K562 (cell line): ENCODE data around the gene FTO. TPM values are rescaled to one million over a fixed set of nuclear protein-coding genes. Genes with fewer than 3 reads are reported as not detected.

Experiments used
- FOSL1 ChIP-seq: fragments of 200-800 bp; sonication (Bioruptor generic); conservative IDR thresholded peaks from 2 replicates; pipeline ENCODE4 v1.6.1; 2016; ENCODE audit warnings: missing genetic modification characterization, missing compliant biosample characterization
- JUND ChIP-seq, 2 experiments: IDR thresholded peaks; 2 replicates in 1 of 2; 3 replicates in 1 of 2; pipeline ENCODE4 v1.6.1; 2011; ENCODE audit warnings: borderline replicate concordance in 2 of 2, low read depth in 2 of 2, low read length in 2 of 2, improper control_type of control experiment in 1 of 2, missing biosample characterization in 1 of 2, missing genetic modification characterization in 1 of 2, missing genetic modification reagents in 1 of 2
- MAFF ChIP-seq: IDR thresholded peaks from 2 replicates; pipeline ENCODE4 v1.6.1; 2012; ENCODE audit warnings: low read length, improper control_type of control experiment
- POLR2H ChIP-seq: IDR thresholded peaks from 2 replicates; pipeline ENCODE4 v1.6.1; 2016; ENCODE audit warnings: missing genetic modification characterization, low read depth, mild to moderate bottlenecking, control low read depth, missing compliant biosample characterization, moderate library complexity
- TBP ChIP-seq: optimal IDR thresholded peaks from 2 replicates; pipeline ENCODE3; 2011; ENCODE audit warnings: low read depth, low read length, improper control_type of control experiment
- ZNF311 ChIP-seq: fragments of 250-450 bp; sonication (Bioruptor Pico); IDR thresholded peaks from 2 replicates; pipeline ENCODE4 v1.4.0; 2020; ENCODE audit warnings: mild to moderate bottlenecking, moderate library complexity
- ZNF696 ChIP-seq: fragments of 250-450 bp; sonication (Bioruptor Pico); conservative IDR thresholded peaks from 2 replicates; pipeline ENCODE4 v1.4.0; 2020; ENCODE audit warnings: mild to moderate bottlenecking, moderate library complexity
- polyA plus RNA-seq, 8 experiments: library from polyadenylated mRNA; depleted of rRNA in 4 of 8; stranded (reverse) in 5 of 8; unstranded in 3 of 8; fragments of >200 nt; fragmentation: Nextera tagmentation in 2 of 8; fragmentation: Illumina TruSeq in 1 of 8; extraction: Ambion mirVana in 2 of 8; extraction: Trizol in 1 of 8; gene quantifications; 2 replicates each; pipeline versions ENCODE4 v1.2.1 to v1.2.3, GENCODE V29; 2011 to 2014; ENCODE audit warnings: inconsistent platforms in 1 of 8, missing spikeins in 1 of 8
- total RNA-seq, 7 experiments: library from RNA; depleted of rRNA in 6 of 7; stranded (reverse); fragments of >200 nt in 6 of 7; fragmentation: Illumina TruSeq in 2 of 7; extraction: Trizol in 2 of 7; gene quantifications; 2 replicates each; pipeline versions ENCODE4 v1.2.1 to v1.2.3, GENCODE V29; 2011 to 2021; ENCODE audit warnings: low replicate concordance in 1 of 7
- TF ChIP-seq, protein P1 (sequence below): sonication (generic); formaldehyde crosslinking; IDR thresholded peaks from 2 replicates; pipeline ENCODE4 v1.8.0; 2023; ENCODE audit warnings: mild to moderate bottlenecking, missing genetic modification reagents
- TF ChIP-seq, protein P2 (sequence below), 2 experiments: fragments of 450-650 bp in 1 of 2; sonication (generic) in 1 of 2; formaldehyde crosslinking in 1 of 2; IDR thresholded peaks in 1 of 2; conservative IDR thresholded peaks in 1 of 2; 2 replicates each; pipeline versions ENCODE4 v1.6.1 to v1.8.1; 2016 to 2023; ENCODE audit warnings: mild to moderate bottlenecking in 2 of 2, moderate library complexity in 2 of 2, inconsistent platforms in 1 of 2, missing genetic modification reagents in 1 of 2
- TF ChIP-seq, protein P3 (sequence below): fragments of 450-650 bp; IDR thresholded peaks from 2 replicates; pipeline ENCODE4 v1.6.1; 2016; ENCODE audit warnings: low read depth, mild to moderate bottlenecking, moderate library complexity
- TF ChIP-seq, protein P4 (sequence below): fragments of 250-450 bp; sonication (Bioruptor Pico); IDR thresholded peaks from 2 replicates; pipeline ENCODE4 v1.4.0; 2020; ENCODE audit warnings: mild to moderate bottlenecking
- TF ChIP-seq, protein P5 (sequence below): fragments of 150-350 bp; conservative IDR thresholded peaks from 2 replicates; pipeline ENCODE4 v1.6.1; 2014; ENCODE audit warnings: low read length
- TF ChIP-seq, protein P6 (sequence below): conservative IDR thresholded peaks from 2 replicates; pipeline ENCODE4 v1.6.1; 2011; ENCODE audit warnings: low read depth, mild to moderate bottlenecking, low read length; ENCODE audit not compliant: control insufficient read depth

FTO gene
- total and polyA plus RNA-seq, 9 of the 15 experiments (the other 6 are each of a cell fraction or from before 2014, with no cell fraction given), result 11.3 to 27.7 (median 25.5) TPM

DNA sequence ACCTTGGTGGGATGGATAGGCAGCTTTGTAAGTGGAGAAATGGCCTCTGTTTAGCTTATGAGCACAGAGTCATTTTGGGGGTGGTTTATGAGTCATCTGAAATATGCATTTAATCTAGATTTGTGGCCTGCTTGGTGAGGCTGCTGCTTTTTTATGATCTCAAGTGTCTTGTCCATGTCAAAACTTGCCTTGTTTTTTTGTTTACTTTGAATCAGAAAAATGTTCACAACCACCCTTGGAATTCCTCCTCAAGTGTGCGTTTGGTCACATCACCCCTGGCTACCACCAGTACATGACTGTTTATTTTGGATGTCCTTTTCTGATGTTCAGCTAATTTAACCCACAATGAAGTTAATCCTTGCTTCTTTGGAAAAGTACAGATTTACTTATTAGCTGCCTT lies 64.6 kb downstream of the FTO start (continued):
- TF ChIP-seq, protein P1, sequence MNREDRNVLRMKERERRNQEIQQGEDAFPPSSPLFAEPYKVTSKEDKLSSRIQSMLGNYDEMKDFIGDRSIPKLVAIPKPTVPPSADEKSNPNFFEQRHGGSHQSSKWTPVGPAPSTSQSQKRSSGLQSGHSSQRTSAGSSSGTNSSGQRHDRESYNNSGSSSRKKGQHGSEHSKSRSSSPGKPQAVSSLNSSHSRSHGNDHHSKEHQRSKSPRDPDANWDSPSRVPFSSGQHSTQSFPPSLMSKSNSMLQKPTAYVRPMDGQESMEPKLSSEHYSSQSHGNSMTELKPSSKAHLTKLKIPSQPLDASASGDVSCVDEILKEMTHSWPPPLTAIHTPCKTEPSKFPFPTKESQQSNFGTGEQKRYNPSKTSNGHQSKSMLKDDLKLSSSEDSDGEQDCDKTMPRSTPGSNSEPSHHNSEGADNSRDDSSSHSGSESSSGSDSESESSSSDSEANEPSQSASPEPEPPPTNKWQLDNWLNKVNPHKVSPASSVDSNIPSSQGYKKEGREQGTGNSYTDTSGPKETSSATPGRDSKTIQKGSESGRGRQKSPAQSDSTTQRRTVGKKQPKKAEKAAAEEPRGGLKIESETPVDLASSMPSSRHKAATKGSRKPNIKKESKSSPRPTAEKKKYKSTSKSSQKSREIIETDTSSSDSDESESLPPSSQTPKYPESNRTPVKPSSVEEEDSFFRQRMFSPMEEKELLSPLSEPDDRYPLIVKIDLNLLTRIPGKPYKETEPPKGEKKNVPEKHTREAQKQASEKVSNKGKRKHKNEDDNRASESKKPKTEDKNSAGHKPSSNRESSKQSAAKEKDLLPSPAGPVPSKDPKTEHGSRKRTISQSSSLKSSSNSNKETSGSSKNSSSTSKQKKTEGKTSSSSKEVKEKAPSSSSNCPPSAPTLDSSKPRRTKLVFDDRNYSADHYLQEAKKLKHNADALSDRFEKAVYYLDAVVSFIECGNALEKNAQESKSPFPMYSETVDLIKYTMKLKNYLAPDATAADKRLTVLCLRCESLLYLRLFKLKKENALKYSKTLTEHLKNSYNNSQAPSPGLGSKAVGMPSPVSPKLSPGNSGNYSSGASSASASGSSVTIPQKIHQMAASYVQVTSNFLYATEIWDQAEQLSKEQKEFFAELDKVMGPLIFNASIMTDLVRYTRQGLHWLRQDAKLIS, result no peak
- TF ChIP-seq, protein P2, sequence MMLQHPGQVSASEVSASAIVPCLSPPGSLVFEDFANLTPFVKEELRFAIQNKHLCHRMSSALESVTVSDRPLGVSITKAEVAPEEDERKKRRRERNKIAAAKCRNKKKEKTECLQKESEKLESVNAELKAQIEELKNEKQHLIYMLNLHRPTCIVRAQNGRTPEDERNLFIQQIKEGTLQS (IDR thresholded peaks at IDR 0.05), result peak; percentile 47; the same call in 1 of the 2 replicates
- TF ChIP-seq, protein P2 (CRISPR knock-in tag; conservative IDR thresholded peaks at IDR 0.05), result no peak
- TF ChIP-seq MAFF (no peak), FOSL1 (tag) (peak; percentile 83), ZNF311 (CRISPR knock-in tag) (no peak), POLR2H (tag) (no peak), ZNF696 (CRISPR knock-in tag) (no peak), JUND (IDR thresholded peaks at IDR 0.05; ENCODE audit: borderline replicate concordance, low read depth, low read length) (peak; percentile 74), JUND (tag; IDR thresholded peaks at IDR 0.05; ENCODE audit: borderline replicate concordance, low read depth, low read length) (peak; percentile 71; the same call in 2 of the 3 replicates), TBP (no peak)
- TF ChIP-seq, protein P3, sequence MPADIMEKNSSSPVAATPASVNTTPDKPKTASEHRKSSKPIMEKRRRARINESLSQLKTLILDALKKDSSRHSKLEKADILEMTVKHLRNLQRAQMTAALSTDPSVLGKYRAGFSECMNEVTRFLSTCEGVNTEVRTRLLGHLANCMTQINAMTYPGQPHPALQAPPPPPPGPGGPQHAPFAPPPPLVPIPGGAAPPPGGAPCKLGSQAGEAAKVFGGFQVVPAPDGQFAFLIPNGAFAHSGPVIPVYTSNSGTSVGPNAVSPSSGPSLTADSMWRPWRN, result no peak
- TF ChIP-seq, protein P4, sequence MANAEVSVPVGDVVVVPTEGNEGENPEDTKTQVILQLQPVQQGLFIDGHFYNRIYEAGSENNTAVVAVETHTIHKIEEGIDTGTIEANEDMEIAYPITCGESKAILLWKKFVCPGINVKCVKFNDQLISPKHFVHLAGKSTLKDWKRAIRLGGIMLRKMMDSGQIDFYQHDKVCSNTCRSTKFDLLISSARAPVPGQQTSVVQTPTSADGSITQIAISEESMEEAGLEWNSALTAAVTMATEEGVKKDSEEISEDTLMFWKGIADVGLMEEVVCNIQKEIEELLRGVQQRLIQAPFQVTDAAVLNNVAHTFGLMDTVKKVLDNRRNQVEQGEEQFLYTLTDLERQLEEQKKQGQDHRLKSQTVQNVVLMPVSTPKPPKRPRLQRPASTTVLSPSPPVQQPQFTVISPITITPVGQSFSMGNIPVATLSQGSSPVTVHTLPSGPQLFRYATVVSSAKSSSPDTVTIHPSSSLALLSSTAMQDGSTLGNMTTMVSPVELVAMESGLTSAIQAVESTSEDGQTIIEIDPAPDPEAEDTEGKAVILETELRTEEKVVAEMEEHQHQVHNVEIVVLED, result no peak
- TF ChIP-seq, protein P5, sequence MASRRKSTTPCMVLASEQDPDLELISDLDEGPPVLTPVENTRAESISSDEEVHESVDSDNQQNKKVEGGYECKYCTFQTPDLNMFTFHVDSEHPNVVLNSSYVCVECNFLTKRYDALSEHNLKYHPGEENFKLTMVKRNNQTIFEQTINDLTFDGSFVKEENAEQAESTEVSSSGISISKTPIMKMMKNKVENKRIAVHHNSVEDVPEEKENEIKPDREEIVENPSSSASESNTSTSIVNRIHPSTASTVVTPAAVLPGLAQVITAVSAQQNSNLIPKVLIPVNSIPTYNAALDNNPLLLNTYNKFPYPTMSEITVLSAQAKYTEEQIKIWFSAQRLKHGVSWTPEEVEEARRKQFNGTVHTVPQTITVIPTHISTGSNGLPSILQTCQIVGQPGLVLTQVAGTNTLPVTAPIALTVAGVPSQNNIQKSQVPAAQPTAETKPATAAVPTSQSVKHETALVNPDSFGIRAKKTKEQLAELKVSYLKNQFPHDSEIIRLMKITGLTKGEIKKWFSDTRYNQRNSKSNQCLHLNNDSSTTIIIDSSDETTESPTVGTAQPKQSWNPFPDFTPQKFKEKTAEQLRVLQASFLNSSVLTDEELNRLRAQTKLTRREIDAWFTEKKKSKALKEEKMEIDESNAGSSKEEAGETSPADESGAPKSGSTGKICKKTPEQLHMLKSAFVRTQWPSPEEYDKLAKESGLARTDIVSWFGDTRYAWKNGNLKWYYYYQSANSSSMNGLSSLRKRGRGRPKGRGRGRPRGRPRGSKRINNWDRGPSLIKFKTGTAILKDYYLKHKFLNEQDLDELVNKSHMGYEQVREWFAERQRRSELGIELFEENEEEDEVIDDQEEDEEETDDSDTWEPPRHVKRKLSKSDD, result no peak
- TF ChIP-seq, protein P6, sequence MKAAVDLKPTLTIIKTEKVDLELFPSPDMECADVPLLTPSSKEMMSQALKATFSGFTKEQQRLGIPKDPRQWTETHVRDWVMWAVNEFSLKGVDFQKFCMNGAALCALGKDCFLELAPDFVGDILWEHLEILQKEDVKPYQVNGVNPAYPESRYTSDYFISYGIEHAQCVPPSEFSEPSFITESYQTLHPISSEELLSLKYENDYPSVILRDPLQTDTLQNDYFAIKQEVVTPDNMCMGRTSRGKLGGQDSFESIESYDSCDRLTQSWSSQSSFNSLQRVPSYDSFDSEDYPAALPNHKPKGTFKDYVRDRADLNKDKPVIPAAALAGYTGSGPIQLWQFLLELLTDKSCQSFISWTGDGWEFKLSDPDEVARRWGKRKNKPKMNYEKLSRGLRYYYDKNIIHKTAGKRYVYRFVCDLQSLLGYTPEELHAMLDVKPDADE, result no peak
